ENCODE results near the gene LIPK. TPM values are rescaled to one million over a fixed set of nuclear protein-coding genes. Genes with fewer than 3 reads are reported as not detected.
A peak's percentile ranks its signal among the peaks of the same experiment; 100 is the strongest.

Gene LIPK
- total and polyA plus RNA-seq, 2 of the 13 experiments (the other 11 are each of a cell fraction or from before 2014, with no cell fraction given): not detected

DNA sequence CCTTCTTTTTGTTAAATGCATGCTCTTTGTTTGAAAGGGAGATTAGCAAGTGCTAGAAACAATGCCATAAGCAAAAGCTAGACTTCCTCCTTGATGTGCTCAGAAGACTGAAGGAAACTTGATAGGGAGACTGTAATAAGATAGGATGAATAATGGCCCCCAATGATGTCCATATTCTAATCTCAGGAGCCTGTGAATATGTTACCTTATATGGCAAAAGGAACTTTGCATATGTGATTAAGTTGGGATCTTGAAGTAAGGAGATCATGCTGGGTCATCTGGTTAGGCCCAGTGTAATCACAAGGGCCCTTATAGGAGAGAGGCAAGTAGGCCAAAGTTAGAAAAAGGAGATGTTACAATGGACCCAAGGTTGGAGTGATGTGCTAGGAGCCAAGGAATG lies 82.9 kb downstream of the LIPK start:
- Histone ChIP-seq H3K27me3 (ENCODE audit: control insufficient read depth in 1 of 2, insufficient read depth in 2 of 2, low read length in 2 of 2) (no peaks in the 10 kb centered on the region), H3K9me3 (ENCODE audit: low read length) (no peaks in the 10 kb centered on the region), H2AFZ (ENCODE audit: low read length) (no peak overlapping the region), H3K4me3 (replicated peaks in 1 of 3; ENCODE audit: insufficient read depth in 1 of 3, low read depth in 2 of 3, low read length in 3 of 3) (no peak overlapping the region), H3K36me3 (replicated peaks in 1 of 2; ENCODE audit: control insufficient read depth in 1 of 2, insufficient read depth in 2 of 2, low read length in 2 of 2) (no peaks in the 10 kb centered on the region), H3K27ac (ENCODE audit: extremely low read length, insufficient read depth, low read length) (no peak overlapping the region), H3K4me2 (ENCODE audit: low read depth, low read length) (no peak overlapping the region), H3K79me2 (ENCODE audit: insufficient read depth, low read length) (no peaks in the 10 kb centered on the region), H4K20me1 (ENCODE audit: insufficient read depth, low read length) (no peaks in the 10 kb centered on the region), H3K9ac (ENCODE audit: insufficient read depth, low read depth, low read length) (no peak overlapping the region), H3K4me1 (ENCODE audit: insufficient read depth, low read length) (no peaks in the 10 kb centered on the region)
- ChIA-PET POLR2A (no interaction called here), CTCF (ENCODE audit: low intra/inter-chr PET ratio, low total read pairs) (no interaction called here)
- FAIRE-seq: no peak
- no peak for DNase-seq (ENCODE audit: low spot score)
- no peak for ATAC-seq
- in situ Hi-C loops (cut with HindIII; ENCODE audit: extremely low pct_ligation_motif_present, low pct_unique_long_range_greater_than_20kb) (no loop called here), intact Hi-C loops (cut with micrococcal nuclease; ENCODE audit: unreplicated experiment) (no loop called here)
- no peak for TF ChIP-seq KMT2A (CRISPR knock-in tag; IDR thresholded peaks at IDR 0.05)
- TF ChIP-seq GPN1 (CRISPR knock-in tag; IDR thresholded peaks at IDR 0.05; ENCODE audit: borderline replicate concordance): no peak
- TF ChIP-seq ZFP90 (CRISPR knock-in tag; IDR thresholded peaks at IDR 0.05; ENCODE audit: borderline replicate concordance): no peak
- no peak for TF ChIP-seq DNMT1 (CRISPR knock-in tag; IDR thresholded peaks at IDR 0.05)
- TF ChIP-seq, protein P1, sequence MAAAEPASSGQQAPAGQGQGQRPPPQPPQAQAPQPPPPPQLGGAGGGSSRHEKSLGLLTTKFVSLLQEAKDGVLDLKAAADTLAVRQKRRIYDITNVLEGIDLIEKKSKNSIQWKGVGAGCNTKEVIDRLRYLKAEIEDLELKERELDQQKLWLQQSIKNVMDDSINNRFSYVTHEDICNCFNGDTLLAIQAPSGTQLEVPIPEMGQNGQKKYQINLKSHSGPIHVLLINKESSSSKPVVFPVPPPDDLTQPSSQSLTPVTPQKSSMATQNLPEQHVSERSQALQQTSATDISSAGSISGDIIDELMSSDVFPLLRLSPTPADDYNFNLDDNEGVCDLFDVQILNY (CRISPR knock-in tag; conservative IDR thresholded peaks at IDR 0.05): no peak
- BruUV-seq (replicated peaks): no TSS peak

DNA sequence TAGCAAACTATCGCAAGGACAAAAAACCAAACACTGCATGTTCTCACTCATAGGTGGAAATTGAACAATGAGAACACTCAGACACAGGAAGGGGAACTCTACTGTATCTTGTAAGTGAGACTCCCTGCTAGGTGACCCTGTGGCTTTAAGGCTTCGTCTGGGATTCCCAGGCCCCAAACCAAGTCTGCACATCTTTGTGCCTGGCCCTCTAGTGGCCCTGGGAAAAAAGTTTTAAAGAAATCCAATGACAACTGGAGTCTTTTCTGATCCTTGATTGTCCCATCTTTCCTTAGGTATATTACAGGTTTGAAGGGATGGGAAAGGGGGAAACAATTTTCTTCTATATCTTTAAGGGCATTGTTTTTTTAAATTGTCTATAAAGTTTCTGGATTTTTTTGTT lies 85.9 kb downstream of the LIPK start:
- peak; percentile 8 for DNase-seq (ENCODE audit: low spot score)
- no peaks in the 10 kb centered on the region for H3K9me3 ChIP-seq (ENCODE audit: low read length)
- no peak overlapping the region for H3K27ac ChIP-seq (ENCODE audit: extremely low read length, insufficient read depth, low read length)
- H3K79me2 ChIP-seq (ENCODE audit: insufficient read depth, low read length): no peaks in the 10 kb centered on the region
- in situ Hi-C loops (cut with HindIII; ENCODE audit: extremely low pct_ligation_motif_present, low pct_unique_long_range_greater_than_20kb) (no loop called here), intact Hi-C loops (cut with micrococcal nuclease; ENCODE audit: unreplicated experiment) (loop anchor here (1.0 kb wide), 2 partner anchors 104 kb away; no protein-coding TSS in a partner anchor)
- ChIA-PET POLR2A (no interaction called here), CTCF (ENCODE audit: low intra/inter-chr PET ratio, low total read pairs) (interaction anchor here (1.2 to 1.5 kb wide), 2 partner anchors 104 to 227 kb away, joined by 3 to 7 read pairs; no protein-coding TSS in a partner anchor)
- H3K9ac ChIP-seq (ENCODE audit: insufficient read depth, low read depth, low read length): no peak overlapping the region
- no peak overlapping the region for H3K4me3 ChIP-seq (replicated peaks in 1 of 3; ENCODE audit: insufficient read depth in 1 of 3, low read depth in 2 of 3, low read length in 3 of 3)
- 47% methylated on average over 2 of the region's 2 CpGs for WGBS (ENCODE audit: low lambda C conversion rate)
- H3K36me3 ChIP-seq (replicated peaks in 1 of 2; ENCODE audit: control insufficient read depth in 1 of 2, insufficient read depth in 2 of 2, low read length in 2 of 2): no peaks in the 10 kb centered on the region
- H3K4me1 ChIP-seq (ENCODE audit: insufficient read depth, low read length): no peaks in the 10 kb centered on the region
- FAIRE-seq: peak; percentile 53
- peak; percentile 79 for ATAC-seq
- H3K4me2 ChIP-seq (ENCODE audit: low read depth, low read length): no peak overlapping the region
- H3K27me3 ChIP-seq (ENCODE audit: control insufficient read depth in 1 of 2, insufficient read depth in 2 of 2, low read length in 2 of 2): no peaks in the 10 kb centered on the region
- no TSS peak for BruUV-seq (replicated peaks)
- no peaks in the 10 kb centered on the region for H4K20me1 ChIP-seq (ENCODE audit: insufficient read depth, low read length)
- no peak overlapping the region for H2AFZ ChIP-seq (ENCODE audit: low read length)
- TF ChIP-seq SP5 (CRISPR knock-in tag; IDR thresholded peaks at IDR 0.05; ENCODE audit: borderline replicate concordance, low read depth) (no peak), STAG1 (CRISPR knock-in tag; IDR thresholded peaks at IDR 0.05) (peak; percentile 28; the same call in 1 of the 2 replicates), ATF7 (IDR thresholded peaks at IDR 0.05) (no peak), ATF7 (CRISPR knock-in tag; IDR thresholded peaks at IDR 0.05) (no peak), ZNF274 (CRISPR knock-in tag; IDR thresholded peaks at IDR 0.05) (no peak)
- TF ChIP-seq, protein P2, sequence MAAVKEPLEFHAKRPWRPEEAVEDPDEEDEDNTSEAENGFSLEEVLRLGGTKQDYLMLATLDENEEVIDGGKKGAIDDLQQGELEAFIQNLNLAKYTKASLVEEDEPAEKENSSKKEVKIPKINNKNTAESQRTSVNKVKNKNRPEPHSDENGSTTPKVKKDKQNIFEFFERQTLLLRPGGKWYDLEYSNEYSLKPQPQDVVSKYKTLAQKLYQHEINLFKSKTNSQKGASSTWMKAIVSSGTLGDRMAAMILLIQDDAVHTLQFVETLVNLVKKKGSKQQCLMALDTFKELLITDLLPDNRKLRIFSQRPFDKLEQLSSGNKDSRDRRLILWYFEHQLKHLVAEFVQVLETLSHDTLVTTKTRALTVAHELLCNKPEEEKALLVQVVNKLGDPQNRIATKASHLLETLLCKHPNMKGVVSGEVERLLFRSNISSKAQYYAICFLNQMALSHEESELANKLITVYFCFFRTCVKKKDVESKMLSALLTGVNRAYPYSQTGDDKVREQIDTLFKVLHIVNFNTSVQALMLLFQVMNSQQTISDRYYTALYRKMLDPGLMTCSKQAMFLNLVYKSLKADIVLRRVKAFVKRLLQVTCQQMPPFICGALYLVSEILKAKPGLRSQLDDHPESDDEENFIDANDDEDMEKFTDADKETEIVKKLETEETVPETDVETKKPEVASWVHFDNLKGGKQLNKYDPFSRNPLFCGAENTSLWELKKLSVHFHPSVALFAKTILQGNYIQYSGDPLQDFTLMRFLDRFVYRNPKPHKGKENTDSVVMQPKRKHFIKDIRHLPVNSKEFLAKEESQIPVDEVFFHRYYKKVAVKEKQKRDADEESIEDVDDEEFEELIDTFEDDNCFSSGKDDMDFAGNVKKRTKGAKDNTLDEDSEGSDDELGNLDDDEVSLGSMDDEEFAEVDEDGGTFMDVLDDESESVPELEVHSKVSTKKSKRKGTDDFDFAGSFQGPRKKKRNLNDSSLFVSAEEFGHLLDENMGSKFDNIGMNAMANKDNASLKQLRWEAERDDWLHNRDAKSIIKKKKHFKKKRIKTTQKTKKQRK (IDR thresholded peaks at IDR 0.05; ENCODE audit: low read length): no peak
- TF ChIP-seq, protein P3, sequence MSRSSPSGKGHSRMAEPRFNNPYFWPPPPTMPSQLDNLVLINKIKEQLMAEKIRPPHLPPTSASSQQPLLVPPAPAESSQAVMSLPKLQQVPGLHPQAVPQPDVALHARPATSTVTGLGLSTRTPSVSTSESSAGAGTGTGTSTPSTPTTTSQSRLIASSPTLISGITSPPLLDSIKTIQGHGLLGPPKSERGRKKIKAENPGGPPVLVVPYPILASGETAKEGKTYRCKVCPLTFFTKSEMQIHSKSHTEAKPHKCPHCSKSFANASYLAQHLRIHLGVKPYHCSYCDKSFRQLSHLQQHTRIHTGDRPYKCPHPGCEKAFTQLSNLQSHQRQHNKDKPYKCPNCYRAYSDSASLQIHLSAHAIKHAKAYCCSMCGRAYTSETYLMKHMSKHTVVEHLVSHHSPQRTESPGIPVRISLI (CRISPR knock-in tag; IDR thresholded peaks at IDR 0.05; ENCODE audit: borderline replicate concordance): no peak
- TF ChIP-seq, protein P4, sequence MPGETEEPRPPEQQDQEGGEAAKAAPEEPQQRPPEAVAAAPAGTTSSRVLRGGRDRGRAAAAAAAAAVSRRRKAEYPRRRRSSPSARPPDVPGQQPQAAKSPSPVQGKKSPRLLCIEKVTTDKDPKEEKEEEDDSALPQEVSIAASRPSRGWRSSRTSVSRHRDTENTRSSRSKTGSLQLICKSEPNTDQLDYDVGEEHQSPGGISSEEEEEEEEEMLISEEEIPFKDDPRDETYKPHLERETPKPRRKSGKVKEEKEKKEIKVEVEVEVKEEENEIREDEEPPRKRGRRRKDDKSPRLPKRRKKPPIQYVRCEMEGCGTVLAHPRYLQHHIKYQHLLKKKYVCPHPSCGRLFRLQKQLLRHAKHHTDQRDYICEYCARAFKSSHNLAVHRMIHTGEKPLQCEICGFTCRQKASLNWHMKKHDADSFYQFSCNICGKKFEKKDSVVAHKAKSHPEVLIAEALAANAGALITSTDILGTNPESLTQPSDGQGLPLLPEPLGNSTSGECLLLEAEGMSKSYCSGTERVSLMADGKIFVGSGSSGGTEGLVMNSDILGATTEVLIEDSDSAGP (CRISPR knock-in tag; IDR thresholded peaks at IDR 0.05; ENCODE audit: borderline replicate concordance): peak; percentile 41; the same call in 1 of the 2 replicates

All from HepG2 (cell line).